Neural progenitor cell (in vitro differentiated cells): ENCODE measurements around the gene HMX1.

Experiments
- CTCF ChIP-seq: fragments of 200-600 bp; sonication (generic); IDR thresholded peaks from 2 replicates; pipeline ENCODE4 v1.5.1; 2017; ENCODE audit warnings: antibody characterized with exemption, mild to moderate bottlenecking
- EZH2 ChIP-seq: fragments of 200-600 bp; sonication (generic); IDR thresholded peaks from 2 replicates; pipeline ENCODE4 v1.6.1; 2017; ENCODE audit warnings: antibody characterized with exemption, mild to moderate bottlenecking, moderate library complexity

- TF ChIP-seq CTCF (no peak), EZH2 (no peak)
Observed at GRCh38 chr4:8865681-8866310, 5.8 kb downstream of the HMX1 start.
